HepG2 (cell line): Measurements from ENCODE around the gene CLIP2. TPM values are rescaled to one million over a fixed set of nuclear protein-coding genes. Genes with fewer than 3 reads are reported as not detected.

Source experiments
- AKAP8 ChIP-seq: sonication (generic); formaldehyde crosslinking; IDR thresholded peaks from 2 replicates; pipeline ENCODE4 v1.5.1; 2020; ENCODE audit warnings: mild to moderate bottlenecking, missing genetic modification reagents
- ARNT ChIP-seq: fragments of 450-650 bp; IDR thresholded peaks from 2 replicates; pipeline ENCODE4 v1.6.1; 2017
- DRAP1 ChIP-seq: IDR thresholded peaks from 2 replicates; pipeline ENCODE4 v1.6.1; 2016; ENCODE audit warnings: missing genetic modification reagents, missing compliant biosample characterization
- ERF ChIP-seq: IDR thresholded peaks from 2 replicates; pipeline ENCODE4 v1.6.1; 2018; ENCODE audit warnings: missing biosample characterization, missing genetic modification reagents
- KDM4B ChIP-seq: sonication (generic); formaldehyde crosslinking; IDR thresholded peaks from 2 replicates; pipeline ENCODE4 v1.4.0; 2020; ENCODE audit warnings: missing genetic modification reagents
- MTA3 ChIP-seq: sonication (generic); formaldehyde crosslinking; IDR thresholded peaks from 2 replicates; pipeline ENCODE4 v1.4.0; 2020; ENCODE audit warnings: missing genetic modification reagents
- PPARG ChIP-seq: conservative IDR thresholded peaks from 2 replicates; pipeline ENCODE4 v1.6.1; 2016; ENCODE audit warnings: missing biosample characterization, missing genetic modification reagents
- RARG ChIP-seq: sonication (generic); formaldehyde crosslinking; IDR thresholded peaks from 2 replicates; pipeline ENCODE4 v1.4.0; 2020; ENCODE audit warnings: low read depth, mild to moderate bottlenecking, missing genetic modification reagents
- SYNCRIP ChIP-seq: fragments of 200-400 bp; formaldehyde crosslinking; IDR thresholded peaks from 2 replicates; pipeline ENCODE4 v1.6.1; 2018; ENCODE audit warnings: mild to moderate bottlenecking, low read depth, low read length; ENCODE audit not compliant: insufficient read depth
- TAF15 ChIP-seq: fragments of 200-400 bp; formaldehyde crosslinking; IDR thresholded peaks from one replicate; pipeline ENCODE4 v1.6.1; 2018; ENCODE audit warnings: mild to moderate bottlenecking, low read depth, low read length; ENCODE audit not compliant: poor library complexity, severe bottlenecking
- TRAFD1 ChIP-seq: sonication (generic); formaldehyde crosslinking; IDR thresholded peaks from 2 replicates; pipeline ENCODE4 v1.5.1; 2020; ENCODE audit warnings: missing genetic modification reagents, mild to moderate bottlenecking, borderline replicate concordance
- ZBTB25 ChIP-seq: IDR thresholded peaks from 2 replicates; pipeline ENCODE4 v1.6.1; 2018; ENCODE audit warnings: missing genetic modification reagents
- ZFP36L1 ChIP-seq: sonication (generic); formaldehyde crosslinking; IDR thresholded peaks from 2 replicates; pipeline ENCODE4 v1.8.0; 2022; ENCODE audit warnings: mild to moderate bottlenecking, missing genetic modification reagents, moderate library complexity
- ZNF138 ChIP-seq: sonication (generic); formaldehyde crosslinking; IDR thresholded peaks from 2 replicates; pipeline ENCODE4 v1.5.0; 2020; ENCODE audit warnings: mild to moderate bottlenecking, low read depth, missing genetic modification reagents
- ZNF333 ChIP-seq: sonication (generic); formaldehyde crosslinking; IDR thresholded peaks from 2 replicates; pipeline ENCODE4 v1.4.0; 2020; ENCODE audit warnings: mild to moderate bottlenecking, missing genetic modification reagents, borderline replicate concordance
- ZNF709 ChIP-seq: sonication (generic); formaldehyde crosslinking; IDR thresholded peaks from 2 replicates; pipeline ENCODE4 v1.5.0; 2020; ENCODE audit warnings: mild to moderate bottlenecking, missing genetic modification reagents
- ZNF788 ChIP-seq: sonication (generic); formaldehyde crosslinking; IDR thresholded peaks from 2 replicates; pipeline ENCODE4 v1.5.0; 2020; ENCODE audit warnings: mild to moderate bottlenecking, missing genetic modification reagents, borderline replicate concordance
- ZNF879 ChIP-seq: sonication (generic); formaldehyde crosslinking; IDR thresholded peaks from 2 replicates; pipeline ENCODE4 v1.8.1; 2023; ENCODE audit warnings: missing genetic modification reagents
- polyA plus RNA-seq, 8 experiments: library from polyadenylated mRNA; depleted of rRNA in 3 of 8; stranded (reverse) in 7 of 8; unstranded in 1 of 8; fragments of >200 nt; fragmentation: Illumina TruSeq in 4 of 8; extraction: Trizol in 4 of 8; gene quantifications; 2 replicates each; pipeline versions ENCODE4 v1.2.1 to v1.2.3, GENCODE V29; 2011 to 2016; ENCODE audit warnings: low read depth in 4 of 8, missing spikeins in 1 of 8, mixed read lengths in 1 of 8; ENCODE audit not compliant: insufficient read depth in 1 of 8
- total RNA-seq, 5 experiments: library from RNA; depleted of rRNA; stranded (reverse); fragments of >200 nt; fragmentation: Illumina TruSeq; extraction: Trizol; gene quantifications; 2 replicates each; pipeline ENCODE4 v1.2.3, GENCODE V29; 2016; ENCODE audit warnings: low read depth in 1 of 5
- TF ChIP-seq, protein P1 (sequence below): IDR thresholded peaks from 2 replicates; pipeline ENCODE4 v1.6.1; 2016; ENCODE audit warnings: missing biosample characterization, missing genetic modification reagents, low read depth
- TF ChIP-seq, protein P2 (sequence below): IDR thresholded peaks from 2 replicates; pipeline ENCODE4 v1.6.1; 2012; ENCODE audit warnings: inconsistent platforms
- TF ChIP-seq, protein P3 (sequence below): sonication (generic); formaldehyde crosslinking; IDR thresholded peaks from 2 replicates; pipeline ENCODE4 v1.4.0; 2020; ENCODE audit warnings: mild to moderate bottlenecking, missing genetic modification reagents

CLIP2 gene
- total and polyA plus RNA-seq, 2 of the 13 experiments (the other 11 are each of a cell fraction or from before 2014, with no cell fraction given) = 6.5 to 17.4 TPM

DNA sequence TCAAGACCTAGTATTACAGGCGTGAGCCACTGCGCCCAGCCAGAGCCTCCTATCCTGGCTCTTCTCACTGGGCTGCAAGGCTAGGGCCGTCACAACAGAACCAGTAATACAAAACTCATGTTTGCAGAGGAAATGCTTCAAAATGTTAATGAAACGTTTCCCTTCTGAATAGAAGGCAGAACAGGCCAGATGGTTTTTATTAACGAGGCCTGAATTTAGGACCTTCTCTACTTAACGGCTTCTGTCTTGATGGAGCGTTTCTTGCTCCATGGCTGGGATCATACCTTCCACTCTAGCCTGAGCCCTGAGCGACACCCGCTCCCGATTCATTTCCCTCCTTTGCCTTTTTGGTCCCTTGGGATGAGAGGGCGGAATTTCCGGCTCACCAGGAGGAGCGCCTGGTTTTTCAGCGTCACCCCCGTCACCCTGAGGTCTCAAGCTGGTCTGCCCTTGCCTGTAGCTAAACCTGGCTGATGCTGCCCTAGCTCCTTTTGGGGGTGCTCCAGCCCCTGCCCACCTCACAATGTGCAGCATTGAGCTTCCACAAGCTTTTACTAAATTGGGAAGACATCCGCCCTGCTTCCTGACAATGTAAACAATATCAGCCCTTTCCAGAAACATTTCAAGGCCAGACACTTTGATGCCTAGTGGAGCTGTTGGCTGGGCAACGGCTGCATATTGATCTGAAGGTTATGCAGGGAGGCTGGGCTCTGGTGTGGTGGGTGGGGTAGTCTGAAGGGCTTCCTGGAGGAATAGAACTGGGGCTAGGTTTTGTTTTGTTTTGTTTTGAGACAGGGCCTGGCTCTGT lies 5.2 kb downstream of the CLIP2 start (continued):
- TF ChIP-seq ZNF709 (CRISPR knock-in tag) (peak; percentile 55; the same call in 1 of the 2 replicates), ZNF879 (CRISPR knock-in tag) (no peak), ZNF333 (CRISPR knock-in tag) (no peak), ZFP36L1 (0 out of 2 replicates have a peak, but pooled peaks have one; percentile 18), SYNCRIP (no peak), DRAP1 (CRISPR knock-in tag) (peak; percentile 41; the same call in 1 of the 2 replicates), ZNF138 (CRISPR knock-in tag) (0 out of 2 replicates have a peak, but pooled peaks have one; percentile 57), ZBTB25 (CRISPR knock-in tag) (no peak), ARNT (no peak), ZNF788 (CRISPR knock-in tag) (peak; percentile 72; the same call in 1 of the 2 replicates), MTA3 (CRISPR knock-in tag) (no peak), KDM4B (CRISPR knock-in tag) (0 out of 2 replicates have a peak, but pooled peaks have one; percentile 13), TRAFD1 (CRISPR knock-in tag) (no peak), TAF15 (no peak), RARG (no peak), AKAP8 (no peak), PPARG (CRISPR knock-in tag) (peak; percentile 70), ERF (CRISPR knock-in tag) (peak; percentile 86)
- TF ChIP-seq, protein P1, sequence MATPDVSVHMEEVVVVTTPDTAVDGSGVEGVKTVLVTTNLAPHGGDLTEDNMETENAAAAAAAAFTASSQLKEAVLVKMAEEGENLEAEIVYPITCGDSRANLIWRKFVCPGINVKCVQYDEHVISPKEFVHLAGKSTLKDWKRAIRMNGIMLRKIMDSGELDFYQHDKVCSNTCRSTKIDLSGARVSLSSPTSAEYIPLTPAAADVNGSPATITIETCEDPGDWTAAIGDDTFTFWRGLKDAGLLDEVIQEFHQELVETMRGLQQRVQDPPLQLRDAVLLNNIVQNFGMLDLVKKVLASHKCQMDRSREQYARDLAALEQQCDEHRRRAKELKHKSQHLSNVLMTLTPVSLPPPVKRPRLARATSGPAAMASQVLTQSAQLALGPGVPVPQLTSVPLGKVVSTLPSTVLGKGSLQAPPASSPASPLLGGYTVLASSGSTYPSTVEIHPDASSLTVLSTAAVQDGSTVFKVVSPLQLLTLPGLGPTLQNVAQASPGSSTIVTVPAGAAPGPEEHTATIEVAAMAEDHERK (CRISPR knock-in tag) = no peak
- TF ChIP-seq, protein P2, sequence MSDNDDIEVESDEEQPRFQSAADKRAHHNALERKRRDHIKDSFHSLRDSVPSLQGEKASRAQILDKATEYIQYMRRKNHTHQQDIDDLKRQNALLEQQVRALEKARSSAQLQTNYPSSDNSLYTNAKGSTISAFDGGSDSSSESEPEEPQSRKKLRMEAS = peak; percentile 50
- TF ChIP-seq, protein P3, sequence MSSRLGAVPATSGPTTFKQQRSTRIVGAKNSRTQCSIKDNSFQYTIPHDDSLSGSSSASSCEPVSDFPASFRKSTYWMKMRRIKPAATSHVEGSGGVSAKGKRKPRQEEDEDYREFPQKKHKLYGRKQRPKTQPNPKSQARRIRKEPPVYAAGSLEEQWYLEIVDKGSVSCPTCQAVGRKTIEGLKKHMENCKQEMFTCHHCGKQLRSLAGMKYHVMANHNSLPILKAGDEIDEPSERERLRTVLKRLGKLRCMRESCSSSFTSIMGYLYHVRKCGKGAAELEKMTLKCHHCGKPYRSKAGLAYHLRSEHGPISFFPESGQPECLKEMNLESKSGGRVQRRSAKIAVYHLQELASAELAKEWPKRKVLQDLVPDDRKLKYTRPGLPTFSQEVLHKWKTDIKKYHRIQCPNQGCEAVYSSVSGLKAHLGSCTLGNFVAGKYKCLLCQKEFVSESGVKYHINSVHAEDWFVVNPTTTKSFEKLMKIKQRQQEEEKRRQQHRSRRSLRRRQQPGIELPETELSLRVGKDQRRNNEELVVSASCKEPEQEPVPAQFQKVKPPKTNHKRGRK (CRISPR knock-in tag) = no peak
